SIG-M5 treated with dmso at 0.1 percent for 504 hours (cell line): ENCODE measurements around the gene ANO4.
"Not testable (repeated sequence)": the region's sequence is repeated elsewhere in the genome, so short reads cannot be mapped to it uniquely, and the experiment has no call there.

ENCODE experiments used
- DNase-seq: peaks from one replicate; lab custom pipeline; 2025; ENCODE audit not compliant: unreplicated experiment; lab: John Stamatoyannopoulos, UW

Gene ANO4

GRCh38 chr12:101078536-101079285, 284.1 kb downstream of the ANO4 start:
- DNase-seq, result no peak

- DNase-seq, result no peak
These were observed 288.1 kb downstream of the ANO4 start for GRCh38 chr12:101082706-101083105.

GRCh38 chr12:101086490-101087135, 292.0 kb downstream of the ANO4 start:
- no peak for DNase-seq

GRCh38 chr12:101087920-101088319, 293.3 kb downstream of the ANO4 start:
- DNase-seq, result no peak

- no peak for DNase-seq
These were observed 294.7 kb downstream of the ANO4 start for GRCh38 chr12:101089271-101089670.

GRCh38 chr12:101090222-101090621, 295.6 kb downstream of the ANO4 start:
- DNase-seq, result not testable (repeated sequence)

GRCh38 chr12:101097829-101098580, 303.4 kb downstream of the ANO4 start:
- no peak for DNase-seq

GRCh38 chr12:101107032-101107763, 312.6 kb downstream of the ANO4 start:
- DNase-seq, result no peak

- no peak for DNase-seq
These were observed 313.6 kb downstream of the ANO4 start for GRCh38 chr12:101108130-101108529.

- DNase-seq, result no peak
These were observed 316.3 kb downstream of the ANO4 start for GRCh38 chr12:101110866-101111265.

GRCh38 chr12:101111441-101111840, 316.9 kb downstream of the ANO4 start:
- DNase-seq, result no peak

- DNase-seq, result no peak
These were observed 320.8 kb downstream of the ANO4 start for GRCh38 chr12:101115326-101115725.

GRCh38 chr12:101116911-101117310, 322.3 kb downstream of the ANO4 start:
- no peak for DNase-seq

- no peak for DNase-seq
These were observed 323.3 kb downstream of the ANO4 start for GRCh38 chr12:101117842-101118241.

- DNase-seq, result no peak
These were observed 333.1 kb downstream of the ANO4 start for GRCh38 chr12:101127521-101128219.

- DNase-seq, result not testable (repeated sequence)
These were observed 351.3 kb downstream of the ANO4 start for GRCh38 chr12:101145777-101146431.

GRCh38 chr12:101165319-101165718, 370.7 kb downstream of the ANO4 start:
- DNase-seq, result no peak

GRCh38 chr12:101166866-101167265, 372.3 kb downstream of the ANO4 start:
- no peak for DNase-seq

GRCh38 chr12:101168001-101168400, 373.4 kb downstream of the ANO4 start:
- no peak for DNase-seq

- no peak for DNase-seq
These were observed 377.7 kb downstream of the ANO4 start for GRCh38 chr12:101172316-101172715.
